HCT116 (cell line): Measurements from ENCODE around the gene IGFL4. TPM values are rescaled to one million over a fixed set of nuclear protein-coding genes. Genes with fewer than 3 reads are reported as not detected.

ENCODE experiments used
- ATAC-seq: fragments of 200-7000 bp; cut with Tn5 transposase; 2 replicates; pipeline ENCODE4 v1.9.1; 2020; ENCODE audit warnings: mild to moderate bottlenecking, moderate library complexity
- BruUV-seq: library from RNA; stranded (reverse); fragments of 400-500 nt; replicated peaks from 2 replicates; lab custom pipeline; 2021; lab: Mats Ljungman, UMichigan
- CTCF ChIA-PET: fragments of 300-600 bp; sonication (Branson Sonifier 250); formaldehyde crosslinking; loops from one replicate; lab custom pipeline; 2021; ENCODE audit warnings: antibody characterized with exemption; lab: Charles Lee
- POLR2A ChIA-PET: fragments of 300-600, 350-600 bp; sonication (Branson Sonifier 250); formaldehyde crosslinking; loops from one replicate; lab custom pipeline; 2021; ENCODE audit warnings: antibody characterized with exemption; lab: Charles Lee
- RAD21 ChIA-PET, 2 experiments: fragments of 300-600 bp; sonication (Branson Sonifier 250); formaldehyde crosslinking; loops; one replicate each; lab custom pipeline; 2023; ENCODE audit warnings: low total read pairs in 2 of 2; ENCODE audit not compliant: uncharacterized antibody in 2 of 2, unreplicated experiment in 2 of 2, low non-redundant PET in 1 of 2; lab: Charles Lee
- DNase-seq: peaks from one replicate; pipeline ENCODE4 v3.0.0-alpha.2; 2010; ENCODE audit warnings: low read depth, low spot score
- H2AFZ ChIP-seq: fragments of 200-600 bp; shearing (Covaris generic), sonication (generic); 2 replicates; pipeline ENCODE4 v1.6.1; 2017; ENCODE audit warnings: low read depth, mixed run types, mixed read lengths, antibody characterized with exemption, low read length; ENCODE audit not compliant: poor library complexity, severe bottlenecking
- H3K27ac ChIP-seq: 2 replicates; pipeline ENCODE4 v1.5.1; 2012; ENCODE audit warnings: low read depth, low read length
- H3K27me3 ChIP-seq: fragments of 200-600 bp; sonication (generic); 2 replicates; pipeline ENCODE4 v1.6.1; 2016; ENCODE audit warnings: mixed run types, low read length, mixed read lengths; ENCODE audit not compliant: insufficient read depth
- H3K36me3 ChIP-seq, 2 experiments: fragments of 200-500 bp in 1 of 2; fragments of 200-600 bp in 1 of 2; sonication (Bioruptor generic) in 1 of 2; sonication (generic) in 1 of 2; 2 replicates each; pipeline versions ENCODE4 v1.5.1 to v1.6.1; 2014 to 2016; ENCODE audit warnings: low read length in 2 of 2, inconsistent platforms in 1 of 2, mixed read lengths in 1 of 2, mixed run types in 1 of 2; ENCODE audit not compliant: insufficient read depth in 2 of 2, control insufficient read depth in 1 of 2
- H3K4me1 ChIP-seq, 2 experiments: fragments of 200-600 bp in 1 of 2; sonication (generic) in 1 of 2; 2 replicates each; pipeline versions ENCODE4 v1.5.1 to v1.6.1; 2012 to 2017; ENCODE audit warnings: low read length in 2 of 2, inconsistent platforms in 1 of 2, mild to moderate bottlenecking in 1 of 2, mixed read lengths in 1 of 2, mixed run types in 1 of 2, moderate library complexity in 1 of 2; ENCODE audit not compliant: insufficient read depth in 2 of 2, control insufficient read depth in 1 of 2
- H3K4me2 ChIP-seq: fragments of 200-600 bp; sonication (generic); 2 replicates; pipeline ENCODE4 v1.6.1; 2017; ENCODE audit warnings: mixed run types, low read length, mixed read lengths
- H3K4me3 ChIP-seq, 2 experiments: fragments of 200-600 bp in 1 of 2; sonication (generic) in 1 of 2; replicated peaks in 1 of 2; 2 replicates each; pipeline ENCODE4 v1.5.1; 2011 to 2016; ENCODE audit warnings: low read length in 2 of 2, control low read depth in 1 of 2, low read depth in 1 of 2, mild to moderate bottlenecking in 1 of 2, mixed read lengths in 1 of 2, mixed run types in 1 of 2
- H3K79me2 ChIP-seq: fragments of 200-600 bp; sonication (generic); 2 replicates; pipeline ENCODE4 v1.6.1; 2017; ENCODE audit warnings: mild to moderate bottlenecking, mixed run types, low read length, moderate library complexity, mixed read lengths; ENCODE audit not compliant: insufficient read depth
- H3K9ac ChIP-seq: fragments of 200-600 bp; sonication (generic); 2 replicates; pipeline ENCODE4 v1.6.1; 2016; ENCODE audit warnings: low read length, mixed read lengths
- H3K9me2 ChIP-seq: fragments of 200-600 bp; sonication (generic), shearing (Covaris generic); 2 replicates; pipeline ENCODE4 v1.6.1; 2017; ENCODE audit warnings: mixed run types, mild to moderate bottlenecking, moderate library complexity; ENCODE audit not compliant: insufficient read depth
- H3K9me3 ChIP-seq, 2 experiments: fragments of 200-500 bp in 1 of 2; fragments of 200-600 bp in 1 of 2; sonication (Bioruptor generic) in 1 of 2; sonication (generic) in 1 of 2; 2 replicates each; pipeline ENCODE4 v1.6.1; 2014 to 2017; ENCODE audit warnings: low read length in 2 of 2, mixed read lengths in 2 of 2, inconsistent platforms in 1 of 2, low read depth in 1 of 2, mild to moderate bottlenecking in 1 of 2, mixed run types in 1 of 2, moderate library complexity in 1 of 2; ENCODE audit not compliant: control insufficient read depth in 1 of 2, insufficient read depth in 1 of 2
- H4K20me1 ChIP-seq: fragments of 200-600 bp; sonication (generic), shearing (Covaris generic); 2 replicates; pipeline ENCODE4 v1.6.1; 2017; ENCODE audit warnings: mixed run types, mild to moderate bottlenecking, moderate library complexity; ENCODE audit not compliant: insufficient read depth
- CBX3 ChIP-seq: IDR thresholded peaks from 2 replicates; pipeline ENCODE4 v1.6.1; 2012; ENCODE audit warnings: low read depth
- CTCF ChIP-seq, 3 experiments: fragments of 200-600 bp in 1 of 3; sonication (generic) in 1 of 3; IDR thresholded peaks in 2 of 3; conservative IDR thresholded peaks in 1 of 3; 2 replicates each; pipeline ENCODE4 v1.5.1; 2012 to 2017; ENCODE audit warnings: low read depth in 2 of 3, low read length in 2 of 3, antibody characterized with exemption in 1 of 3, borderline replicate concordance in 1 of 3, control low read depth in 1 of 3, mild to moderate bottlenecking in 1 of 3, mixed read lengths in 1 of 3, mixed run types in 1 of 3, moderate library complexity in 1 of 3; ENCODE audit not compliant: insufficient read depth in 1 of 3
- EZH2phosphoT487 ChIP-seq: fragments of 200-600 bp; IDR thresholded peaks from 2 replicates; pipeline ENCODE4 v1.6.1; 2018; ENCODE audit warnings: antibody characterized with exemption, borderline replicate concordance
- JUND ChIP-seq: IDR thresholded peaks from 2 replicates; pipeline ENCODE4 v1.6.1; 2012
- POLR2A ChIP-seq: IDR thresholded peaks from 2 replicates; pipeline ENCODE4 v1.7.0; 2011; ENCODE audit warnings: borderline replicate concordance; ENCODE audit not compliant: insufficient read depth, insufficient read length; ENCODE audit errors: extremely low read depth
- SP1 ChIP-seq: IDR thresholded peaks from 2 replicates; pipeline ENCODE4 v1.6.1; 2012; ENCODE audit warnings: low read depth
- SRF ChIP-seq: IDR thresholded peaks from 2 replicates; pipeline ENCODE4 v1.6.1; 2012; ENCODE audit warnings: low read depth
- YY1 ChIP-seq: IDR thresholded peaks from 2 replicates; pipeline ENCODE4 v1.6.1; 2011; ENCODE audit warnings: low read length, low read depth, moderate library complexity, mild to moderate bottlenecking; ENCODE audit not compliant: insufficient replicate concordance; ENCODE audit errors: extremely low read depth
- ZBTB33 ChIP-seq: IDR thresholded peaks from 2 replicates; pipeline ENCODE4 v1.6.1; 2011; ENCODE audit warnings: mild to moderate bottlenecking, low read length, moderate library complexity; ENCODE audit not compliant: insufficient replicate concordance; ENCODE audit errors: extremely low read depth
- intact Hi-C: fragments of 100-400 bp; cut with micrococcal nuclease; formaldehyde crosslinking; loops from 2 replicates; pipeline ENCODE4 v1.10.0; 2022
- total RNA-seq: library from RNA; stranded (reverse); gene quantifications from one replicate; pipeline ENCODE4 v1.2.1, GENCODE V29; 2021; ENCODE audit not compliant: unreplicated experiment

Gene IGFL4
- total RNA-seq, 1 experiment from 2014 or later = not detected

- intact Hi-C loops = no loop called here
- H4K20me1 ChIP-seq = no peaks in the 10 kb centered on the region
- no peak overlapping the region for H3K4me3 ChIP-seq
- no peaks in the 10 kb centered on the region for H3K36me3 ChIP-seq
- no peak for TF ChIP-seq CTCF (IDR thresholded peaks at IDR 0.05 in 2 of 3, conservative IDR thresholded peaks at IDR 0.05 in 1 of 3; ENCODE audit: borderline replicate concordance in 1 of 3, insufficient read depth in 1 of 3, low read depth in 2 of 3, low read length in 2 of 3)
- TF ChIP-seq YY1 = no peak
- no peak for TF ChIP-seq SRF
- no peak for TF ChIP-seq POLR2A
- no peak for TF ChIP-seq JUND
- no peak for TF ChIP-seq CBX3
- TF ChIP-seq SP1 = no peak
- TF ChIP-seq EZH2phosphoT487 = no peak
- TF ChIP-seq ZBTB33 = no peak
- ChIA-PET CTCF (interaction anchor here (0.9 kb wide), 1 partner anchor 40 kb away, joined by 3 read pairs; no protein-coding TSS in a partner anchor), RAD21 (no interaction called here), POLR2A (no interaction called here)
- no peaks in the 10 kb centered on the region for H3K9me3 ChIP-seq
- peaks cover 0 to 8% of the 10 kb centered on the region in 2 experiments; a peak in 2 of 4 replicates for H3K4me1 ChIP-seq
- H3K9ac ChIP-seq = no peak overlapping the region
- no peak overlapping the region for H3K4me2 ChIP-seq
- no peak overlapping the region for H3K27ac ChIP-seq
- no peak for ATAC-seq
- H3K27me3 ChIP-seq = peaks cover 10% of the 10 kb centered on the region; the same call in 1 of the 2 replicates
- DNase-seq = no peak
- H2AFZ ChIP-seq = no peak overlapping the region
- BruUV-seq = no TSS peak
- H3K79me2 ChIP-seq = no peaks in the 10 kb centered on the region
- H3K9me2 ChIP-seq = no peaks in the 10 kb centered on the region
These were observed 4.1 kb downstream of the IGFL4 start for GRCh38 chr19:46036744-46037128.
